GM18520 (cell line): ENCODE results near the gene HMOX2.

ENCODE experiments used
- ATAC-seq: cut with Tn5 transposase; IDR thresholded peaks from one replicate; pipeline ENCODE4 v1.9.1; 2021; ENCODE audit not compliant: unreplicated experiment

HMOX2 gene

GRCh38 chr16:4552541-4552940, 76.3 kb downstream of the HMOX2 start:
- no peak for ATAC-seq

GRCh38 chr16:4556112-4556511, 79.9 kb downstream of the HMOX2 start, which contains the start of gene C16orf96:
C16orf96 (plus strand) TSS chr16:4556340; CDS start chr16:4556490, 150 bp downstream.
- no peak for ATAC-seq

GRCh38 chr16:4556580-4556979, 80.4 kb downstream of the HMOX2 start:
- ATAC-seq, result no peak

GRCh38 chr16:4557973-4558372, 81.8 kb downstream of the HMOX2 start:
- ATAC-seq, result no peak
